HG03025 (cell line): ENCODE measurements around the gene GCK.

Experiments
- ATAC-seq: cut with Tn5 transposase; IDR thresholded peaks from one replicate; pipeline ENCODE4 v1.9.1; 2021; ENCODE audit warnings: mild to moderate bottlenecking, moderate library complexity; ENCODE audit not compliant: unreplicated experiment, low FRiP score

The GCK gene

GRCh38 chr7:44158096-44158872 lies 31.0 kb downstream of the GCK start:
- ATAC-seq: no peak

- no peak for ATAC-seq
Observed at GRCh38 chr7:44157116-44158080, 31.8 kb downstream of the GCK start.

GRCh38 chr7:44156453-44157010 lies 32.7 kb downstream of the GCK start:
- no peak for ATAC-seq

- no peak for ATAC-seq
Observed at GRCh38 chr7:44155191-44156185, 33.8 kb downstream of the GCK start.

- ATAC-seq: no peak
Observed at GRCh38 chr7:44154703-44155102, 34.5 kb downstream of the GCK start.

GRCh38 chr7:44153948-44154335 lies 35.3 kb downstream of the GCK start:
- no peak for ATAC-seq

GRCh38 chr7:44152971-44153947 lies 36.0 kb downstream of the GCK start:
- no peak for ATAC-seq

- no peak for ATAC-seq
Observed at GRCh38 chr7:44151956-44152355, 37.3 kb downstream of the GCK start.

- ATAC-seq: no peak
Observed at GRCh38 chr7:44150966-44151941, 38.0 kb downstream of the GCK start.

GRCh38 chr7:44150466-44150832 lies 38.8 kb downstream of the GCK start:
- ATAC-seq: no peak

- ATAC-seq: no peak
Observed at GRCh38 chr7:44149571-44150465, 39.4 kb downstream of the GCK start.

GRCh38 chr7:44148961-44149536 lies 40.2 kb downstream of the GCK start:
- ATAC-seq: no peak

- no peak for ATAC-seq
Observed at GRCh38 chr7:44148166-44148565, 41.1 kb downstream of the GCK start.

- no peak for ATAC-seq
Observed at GRCh38 chr7:44147026-44147991, 41.9 kb downstream of the GCK start.
